Activated CD8-positive, alpha-beta memory T cell treated with anti-CD3 and anti-CD28 coated beads, Interleukin-2, amount 10 ng/mL, durations not matched to agents 7 days and 5 days (primary cell): ENCODE measurements around the gene TMEM179. TPM values are rescaled to one million over a fixed set of nuclear protein-coding genes. Genes with fewer than 3 reads are reported as not detected.

ENCODE experiments used
- ATAC-seq: fragments of 150-1000 bp; cut with Tn5 transposase; one replicate; pipeline ENCODE4 v1.10.0; 2021; ENCODE audit warnings: moderate library complexity
- CTCF ChIA-PET: fragments of 350-600 bp; sonication (Branson Sonifier 250); formaldehyde crosslinking; loops from one replicate; lab custom pipeline; 2021; ENCODE audit warnings: antibody characterized with exemption; lab: Charles Lee
- DNase-seq: peaks from one replicate; pipeline ENCODE4 v3.0.0-alpha.2; 2020
- H3K27ac Mint-ChIP-seq: one replicate; pipeline ENCODE4 v1.8.0; 2021; ENCODE audit warnings: mild to moderate bottlenecking, mixed read lengths
- H3K27me3 Mint-ChIP-seq: one replicate; pipeline ENCODE4 v1.8.0; 2021; ENCODE audit warnings: mixed read lengths
- H3K36me3 Mint-ChIP-seq: one replicate; pipeline ENCODE4 v1.8.0; 2021; ENCODE audit warnings: mild to moderate bottlenecking, mixed read lengths
- H3K4me1 Mint-ChIP-seq: one replicate; pipeline ENCODE4 v1.8.0; 2021; ENCODE audit warnings: mixed read lengths
- H3K4me3 Mint-ChIP-seq: one replicate; pipeline ENCODE4 v1.8.0; 2021; ENCODE audit warnings: mild to moderate bottlenecking, moderate library complexity, mixed read lengths
- H3K9me3 Mint-ChIP-seq: one replicate; pipeline ENCODE4 v1.8.0; 2022; ENCODE audit warnings: low read depth, mixed read lengths
- total RNA-seq, 2 experiments: library from RNA; stranded (reverse); gene quantifications; one replicate each; pipeline ENCODE4 v1.2.3, GENCODE V29; 2021

Gene TMEM179
- total RNA-seq, 2 experiments from 2014 or later = not detected

- Mint-ChIP-seq H3K9me3 (no peaks in the 10 kb centered on the region), H3K4me1 (no peaks in the 10 kb centered on the region), H3K36me3 (no peaks in the 10 kb centered on the region), H3K27me3 (no peaks in the 10 kb centered on the region), H3K4me3 (no peak overlapping the region), H3K27ac (no peak overlapping the region)
- ATAC-seq = no peak
- DNase-seq = no peak
- CTCF ChIA-PET = no interaction called here
Observed at GRCh38 chr14:104553166-104554087, 51.1 kb downstream of the TMEM179 start.

- no peak overlapping the region for H3K27ac Mint-ChIP-seq
- no peaks in the 10 kb centered on the region for H3K4me1 Mint-ChIP-seq
- CTCF ChIA-PET = no interaction called here
Observed at GRCh38 chr14:104552738-104553125, 51.8 kb downstream of the TMEM179 start.

GRCh38 chr14:104551851-104552737 lies 52.5 kb downstream of the TMEM179 start:
- CTCF ChIA-PET = no interaction called here
- Mint-ChIP-seq H3K4me3 (no peak overlapping the region), H3K36me3 (no peaks in the 10 kb centered on the region), H3K4me1 (no peaks in the 10 kb centered on the region), H3K9me3 (no peaks in the 10 kb centered on the region), H3K27ac (no peak overlapping the region), H3K27me3 (no peaks in the 10 kb centered on the region)
- ATAC-seq (no peak), DNase-seq (no peak)

More at GRCh38 chr14:104552738-104553125, 51.8 kb downstream of the TMEM179 start:
- Mint-ChIP-seq H3K9me3 (no peaks in the 10 kb centered on the region), H3K4me3 (no peak overlapping the region), H3K27me3 (no peaks in the 10 kb centered on the region), H3K36me3 (no peaks in the 10 kb centered on the region)
- no peak for DNase-seq
- ATAC-seq = no peak

- Mint-ChIP-seq H3K4me1 (no peaks in the 10 kb centered on the region), H3K9me3 (no peaks in the 10 kb centered on the region), H3K36me3 (no peaks in the 10 kb centered on the region), H3K4me3 (no peak overlapping the region), H3K27ac (no peak overlapping the region), H3K27me3 (no peaks in the 10 kb centered on the region)
- ATAC-seq (no peak), DNase-seq (no peak)
- CTCF ChIA-PET = no interaction called here
Observed at GRCh38 chr14:104550861-104551728, 53.5 kb downstream of the TMEM179 start.

GRCh38 chr14:104550340-104550860 lies 54.2 kb downstream of the TMEM179 start:
- no peak overlapping the region for H3K27ac Mint-ChIP-seq
- ATAC-seq (no peak), DNase-seq (no peak)
- no peaks in the 10 kb centered on the region for H3K9me3 Mint-ChIP-seq
- H3K36me3 Mint-ChIP-seq = no peaks in the 10 kb centered on the region
- H3K27me3 Mint-ChIP-seq = no peaks in the 10 kb centered on the region
- no peaks in the 10 kb centered on the region for H3K4me1 Mint-ChIP-seq
- H3K4me3 Mint-ChIP-seq = no peak overlapping the region
- CTCF ChIA-PET = no interaction called here

- no peaks in the 10 kb centered on the region for H3K4me1 Mint-ChIP-seq
- ATAC-seq (no peak), DNase-seq (no peak)
- no peaks in the 10 kb centered on the region for H3K27me3 Mint-ChIP-seq
- no peak overlapping the region for H3K27ac Mint-ChIP-seq
- no peak overlapping the region for H3K4me3 Mint-ChIP-seq
- H3K9me3 Mint-ChIP-seq = no peaks in the 10 kb centered on the region
- CTCF ChIA-PET = no interaction called here
- no peaks in the 10 kb centered on the region for H3K36me3 Mint-ChIP-seq
Observed at GRCh38 chr14:104549536-104550339, 54.8 kb downstream of the TMEM179 start.

- DNase-seq (no peak), ATAC-seq (no peak)
- Mint-ChIP-seq H3K36me3 (no peaks in the 10 kb centered on the region), H3K4me1 (no peaks in the 10 kb centered on the region), H3K4me3 (no peak overlapping the region), H3K27me3 (no peaks in the 10 kb centered on the region), H3K27ac (no peak overlapping the region), H3K9me3 (no peaks in the 10 kb centered on the region)
- CTCF ChIA-PET = interaction anchor here (0.6 kb wide), 1 partner anchor 433 kb away, joined by 3 read pairs; no protein-coding TSS in a partner anchor
Observed at GRCh38 chr14:104548802-104549535, 55.6 kb downstream of the TMEM179 start.

- H3K36me3 Mint-ChIP-seq = no peaks in the 10 kb centered on the region
- no peak overlapping the region for H3K27ac Mint-ChIP-seq
- H3K4me3 Mint-ChIP-seq = no peak overlapping the region
- ATAC-seq (no peak), DNase-seq (no peak)
- peaks cover 2% of the 10 kb centered on the region for H3K27me3 Mint-ChIP-seq
- H3K9me3 Mint-ChIP-seq = no peaks in the 10 kb centered on the region
- H3K4me1 Mint-ChIP-seq = no peaks in the 10 kb centered on the region
- CTCF ChIA-PET = interaction anchor here (0.6 kb wide), 1 partner anchor 432 kb away, joined by 3 read pairs; no protein-coding TSS in a partner anchor
Observed at GRCh38 chr14:104547998-104548700, 56.4 kb downstream of the TMEM179 start.

- Mint-ChIP-seq H3K27ac (no peak overlapping the region), H3K36me3 (no peaks in the 10 kb centered on the region), H3K4me1 (no peaks in the 10 kb centered on the region), H3K9me3 (no peaks in the 10 kb centered on the region), H3K27me3 (peaks cover 6% of the 10 kb centered on the region), H3K4me3 (no peak overlapping the region)
- ATAC-seq = no peak
- DNase-seq = no peak
- CTCF ChIA-PET = no interaction called here
Observed at GRCh38 chr14:104547310-104547997, 57.1 kb downstream of the TMEM179 start.

- Mint-ChIP-seq H3K4me1 (no peaks in the 10 kb centered on the region), H3K4me3 (no peak overlapping the region), H3K27ac (no peak overlapping the region), H3K9me3 (no peaks in the 10 kb centered on the region), H3K36me3 (no peaks in the 10 kb centered on the region), H3K27me3 (peaks cover 13% of the 10 kb centered on the region)
- CTCF ChIA-PET = no interaction called here
- no peak for DNase-seq
- ATAC-seq = no peak
Observed at GRCh38 chr14:104546591-104547309, 57.8 kb downstream of the TMEM179 start.
